ENCODE data around the gene DIS3.
"Not testable (repeated sequence)": the region's sequence is repeated elsewhere in the genome, so short reads cannot be mapped to it uniquely, and the experiment has no call there.

The DIS3 gene

DNA sequence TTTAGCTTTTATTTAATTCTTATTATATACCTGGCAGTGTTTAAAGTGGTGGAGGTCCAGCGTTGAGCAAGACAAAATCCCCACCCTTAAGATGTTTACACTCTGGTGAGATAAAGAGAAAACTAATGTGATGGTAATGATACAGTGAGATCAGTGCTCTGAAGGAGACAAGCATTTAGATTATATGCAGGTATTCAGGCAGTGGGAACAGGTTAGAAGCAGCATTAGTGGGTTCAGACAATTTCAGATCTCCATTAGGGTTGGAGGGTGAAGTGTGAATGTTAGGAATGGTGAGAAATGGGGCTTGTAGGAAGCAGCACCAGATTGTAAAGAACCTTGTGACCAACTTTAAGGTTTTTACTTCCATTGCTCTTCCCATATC lies 39.2 kb upstream of the DIS3 start:
- no peak for TF ChIP-seq EZH2phosphoT487 (conservative IDR thresholded peaks at IDR 0.05; ENCODE audit: low read length)

DNA sequence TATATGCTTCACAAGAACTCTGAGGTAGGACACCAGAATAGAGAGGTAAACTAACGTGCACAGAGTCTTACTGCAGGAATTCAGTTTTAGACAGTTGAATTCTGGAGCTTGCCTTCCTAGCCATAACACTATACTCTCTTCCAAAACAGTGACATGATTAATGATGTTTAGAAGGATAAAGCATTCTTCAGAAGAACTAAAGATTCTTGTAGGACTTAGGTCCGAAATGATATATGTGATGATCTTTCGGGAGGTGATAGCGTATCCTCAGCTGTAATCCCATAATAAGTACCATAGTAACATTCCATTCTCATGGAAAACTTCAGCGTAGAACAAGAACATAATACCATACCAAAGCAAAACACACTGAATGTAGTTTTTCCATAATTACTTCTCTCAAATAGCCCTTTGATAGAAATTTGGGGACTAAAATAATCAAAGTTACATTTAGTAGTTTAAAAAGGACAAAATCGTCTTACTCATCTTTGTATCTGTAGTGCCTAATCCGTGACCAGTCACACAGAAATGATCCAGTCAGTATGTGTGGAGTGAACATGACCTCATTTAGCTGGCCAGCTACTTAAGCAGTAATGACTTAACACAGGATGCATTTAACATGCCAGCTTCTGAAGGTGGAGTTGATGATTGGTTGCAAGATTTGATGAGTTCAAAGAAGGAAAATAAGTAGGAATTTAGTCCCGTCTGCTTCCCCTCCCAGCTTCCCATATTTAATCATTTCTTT lies 38.6 kb upstream of the DIS3 start:
- no peaks in the 10 kb centered on the region for H3F3A ChIP-seq (ENCODE audit: insufficient read depth)
- no peak overlapping the region for H3K4me3 ChIP-seq (ENCODE audit: insufficient read depth, low read length, poor library complexity, severe bottlenecking)
- TF ChIP-seq CTCF (IDR thresholded peaks at IDR 0.05; ENCODE audit: insufficient read depth, low read length, poor library complexity, severe bottlenecking): no peak
- TF ChIP-seq EZH2phosphoT487 (conservative IDR thresholded peaks at IDR 0.05; ENCODE audit: low read length): no peak
- H2AFZ ChIP-seq (ENCODE audit: low read depth, low read length, severe bottlenecking): no peak overlapping the region
- H3K27ac ChIP-seq (ENCODE audit: low read depth, low read length): no peak overlapping the region
- H3K9me2 ChIP-seq (replicated peaks; ENCODE audit: insufficient read depth, low read length): no peaks in the 10 kb centered on the region
- no peak overlapping the region for H3K9ac ChIP-seq (ENCODE audit: low read length)
- H3K27me3 ChIP-seq (ENCODE audit: low read length): no peaks in the 10 kb centered on the region
- no peaks in the 10 kb centered on the region for H3K79me2 ChIP-seq (ENCODE audit: insufficient read depth, low read length)
- H4K20me1 ChIP-seq (ENCODE audit: low read depth, low read length): no peaks in the 10 kb centered on the region
- peaks cover 5% of the 10 kb centered on the region; the same call in 1 of the 2 replicates for H3K36me3 ChIP-seq (ENCODE audit: low read length)
- H3K9me3 ChIP-seq (ENCODE audit: insufficient read depth, low read length): no peaks in the 10 kb centered on the region
- H3K4me2 ChIP-seq (ENCODE audit: low read depth, low read length, poor library complexity, severe bottlenecking): no peak overlapping the region

More for the DNA sequence above, 39.2 kb upstream of the DIS3 start:
- H3K27me3 ChIP-seq (ENCODE audit: low read length): no peaks in the 10 kb centered on the region
- H3K9ac ChIP-seq (ENCODE audit: low read length): no peak overlapping the region
- peaks cover 5% of the 10 kb centered on the region; the same call in 1 of the 2 replicates for H3K36me3 ChIP-seq (ENCODE audit: low read length)
- H3K9me3 ChIP-seq (ENCODE audit: insufficient read depth, low read length): no peaks in the 10 kb centered on the region
- no peak overlapping the region for H3K4me2 ChIP-seq (ENCODE audit: low read depth, low read length, poor library complexity, severe bottlenecking)
- no peak overlapping the region for H3K27ac ChIP-seq (ENCODE audit: low read depth, low read length)
- no peak overlapping the region for H2AFZ ChIP-seq (ENCODE audit: low read depth, low read length, severe bottlenecking)
- no peak overlapping the region for H3K4me3 ChIP-seq (ENCODE audit: insufficient read depth, low read length, poor library complexity, severe bottlenecking)
- no peaks in the 10 kb centered on the region for H4K20me1 ChIP-seq (ENCODE audit: low read depth, low read length)
- H3K9me2 ChIP-seq (replicated peaks; ENCODE audit: insufficient read depth, low read length): no peaks in the 10 kb centered on the region
- no peaks in the 10 kb centered on the region for H3K79me2 ChIP-seq (ENCODE audit: insufficient read depth, low read length)
- no peaks in the 10 kb centered on the region for H3F3A ChIP-seq (ENCODE audit: insufficient read depth)

- Histone ChIP-seq H2AFZ (ENCODE audit: low read depth, low read length, severe bottlenecking) (no peak overlapping the region), H3K4me2 (ENCODE audit: low read depth, low read length, poor library complexity, severe bottlenecking) (peak overlapping the region; percentile 7), H3K4me3 (ENCODE audit: insufficient read depth, low read length, poor library complexity, severe bottlenecking) (no peak overlapping the region), H3K27ac (ENCODE audit: low read depth, low read length) (peak overlapping the region; percentile 17; the same call in 1 of the 2 replicates), H3F3A (ENCODE audit: insufficient read depth) (peaks cover 9% of the 10 kb centered on the region), H3K79me2 (ENCODE audit: insufficient read depth, low read length) (no peaks in the 10 kb centered on the region), H4K20me1 (ENCODE audit: low read depth, low read length) (no peaks in the 10 kb centered on the region), H3K9me3 (ENCODE audit: insufficient read depth, low read length) (no peaks in the 10 kb centered on the region), H3K27me3 (ENCODE audit: low read length) (no peaks in the 10 kb centered on the region), H3K36me3 (ENCODE audit: low read length) (peaks cover 3% of the 10 kb centered on the region; the same call in 1 of the 2 replicates), H3K9ac (ENCODE audit: low read length) (no peak overlapping the region), H3K9me2 (replicated peaks; ENCODE audit: insufficient read depth, low read length) (no peaks in the 10 kb centered on the region)
- TF ChIP-seq EZH2phosphoT487 (conservative IDR thresholded peaks at IDR 0.05; ENCODE audit: low read length) (no peak), CTCF (IDR thresholded peaks at IDR 0.05; ENCODE audit: insufficient read depth, low read length, poor library complexity, severe bottlenecking) (peak; percentile 59)
These were observed 27.3 kb upstream of the DIS3 start for GRCh38 chr13:72808917-72809500.

DNA sequence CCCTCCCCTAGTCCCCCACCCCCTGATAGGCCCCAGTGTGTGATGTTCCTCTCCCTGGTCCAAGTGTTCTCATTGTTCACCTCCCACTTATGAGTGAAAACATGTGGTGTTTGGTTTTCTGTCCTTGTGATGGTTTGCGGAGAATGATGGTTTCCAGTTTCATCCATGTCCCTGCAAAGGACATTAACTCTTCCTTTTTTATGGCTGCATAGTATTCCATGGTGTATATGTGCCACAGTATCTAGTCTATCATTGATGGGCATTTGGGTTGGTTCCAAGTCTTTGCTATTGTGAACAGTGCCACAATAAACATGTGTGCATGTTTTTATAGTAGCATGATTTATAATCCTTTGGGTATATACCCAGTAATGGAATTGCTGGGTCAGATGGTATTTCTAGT lies 24.8 kb upstream of the DIS3 start:
- H3K9ac ChIP-seq (ENCODE audit: low read length); H2AFZ ChIP-seq (ENCODE audit: low read depth, low read length, severe bottlenecking); H3K27ac ChIP-seq (ENCODE audit: low read depth, low read length); H3K4me3 ChIP-seq (ENCODE audit: insufficient read depth, low read length, poor library complexity, severe bottlenecking); H4K20me1 ChIP-seq (ENCODE audit: low read depth, low read length); H3F3A ChIP-seq (ENCODE audit: insufficient read depth); H3K9me2 ChIP-seq (replicated peaks; ENCODE audit: insufficient read depth, low read length); H3K4me2 ChIP-seq (ENCODE audit: low read depth, low read length, poor library complexity, severe bottlenecking); H3K79me2 ChIP-seq (ENCODE audit: insufficient read depth, low read length); H3K9me3 ChIP-seq (ENCODE audit: insufficient read depth, low read length); H3K27me3 ChIP-seq (ENCODE audit: low read length); H3K36me3 ChIP-seq (ENCODE audit: low read length): not testable (repeated sequence)
